GM18861 (cell line): ENCODE data around the gene RNF148.
"Not testable (repeated sequence)": the region's sequence is repeated elsewhere in the genome, so short reads cannot be mapped to it uniquely, and the experiment has no call there.

Experiments
- ATAC-seq: cut with Tn5 transposase; IDR thresholded peaks from one replicate; pipeline ENCODE4 v1.9.1; 2021; ENCODE audit not compliant: unreplicated experiment

Gene RNF148

DNA sequence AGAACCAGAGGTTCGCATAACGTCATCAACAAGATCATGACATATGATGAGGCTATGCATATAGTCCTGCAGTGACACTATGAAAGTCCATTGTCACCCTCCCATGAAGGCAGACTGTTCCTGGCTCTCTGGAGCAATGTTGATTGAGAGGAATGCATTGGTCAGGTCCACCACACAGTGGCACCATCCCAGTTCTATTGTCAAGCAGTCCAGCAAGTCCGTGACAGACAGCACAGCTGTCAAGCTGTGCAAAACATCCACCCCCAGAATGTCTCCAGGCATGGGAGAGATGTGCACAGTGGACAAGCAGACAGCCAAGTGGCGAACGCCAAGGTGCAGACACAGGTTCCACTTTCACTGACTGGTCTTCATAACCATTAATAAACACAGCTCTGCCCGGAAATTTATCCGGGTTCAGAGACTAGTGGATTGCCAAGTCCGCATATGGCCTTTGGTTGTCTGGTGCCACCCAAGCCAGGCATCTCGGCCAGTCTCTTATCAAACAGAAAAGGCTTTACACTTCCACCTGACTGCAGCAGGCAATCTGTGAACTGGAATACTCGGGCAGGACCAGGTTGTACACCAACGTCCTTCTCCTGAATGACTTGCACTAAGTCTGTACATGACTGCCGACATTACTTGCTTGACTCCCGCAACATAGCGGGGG is 11.0 kb downstream of the RNF148 start:
- ATAC-seq, result no peak

DNA sequence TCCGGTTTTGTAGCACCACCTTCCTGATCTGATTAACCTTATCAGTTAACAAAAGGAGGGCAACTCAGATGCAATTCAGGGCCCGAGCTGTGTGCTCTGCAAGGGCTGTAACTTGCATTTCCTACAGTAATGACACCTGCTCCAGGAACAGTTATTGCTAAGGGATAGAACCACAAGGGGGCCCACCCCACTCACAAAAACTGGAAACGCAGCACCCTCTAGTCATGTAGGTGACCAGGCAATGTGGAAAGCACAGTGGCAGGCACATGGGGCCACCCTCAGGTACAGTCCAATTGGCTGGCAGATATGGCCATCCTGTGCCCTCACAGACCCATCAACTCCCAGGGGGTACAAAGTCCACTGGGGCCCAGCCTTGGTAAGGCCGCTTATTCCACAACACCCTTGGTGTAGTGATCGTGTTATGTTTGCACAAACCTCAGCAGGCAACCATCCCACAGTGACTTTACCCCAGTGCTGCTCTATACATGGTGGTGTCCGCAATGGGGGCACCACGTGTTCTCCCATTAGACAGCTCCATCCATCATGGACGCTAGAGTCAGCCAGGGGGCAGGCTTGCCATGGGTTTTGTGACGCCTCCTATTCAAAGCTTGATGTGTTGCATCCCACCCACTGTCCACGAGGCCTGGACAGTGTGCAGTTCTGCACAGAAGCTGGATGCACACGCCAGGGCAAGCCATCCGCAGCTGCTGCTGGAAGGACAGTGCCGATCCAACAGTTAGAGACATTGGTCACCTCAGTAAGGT is 13.2 kb downstream of the RNF148 start:
- no peak for ATAC-seq

DNA sequence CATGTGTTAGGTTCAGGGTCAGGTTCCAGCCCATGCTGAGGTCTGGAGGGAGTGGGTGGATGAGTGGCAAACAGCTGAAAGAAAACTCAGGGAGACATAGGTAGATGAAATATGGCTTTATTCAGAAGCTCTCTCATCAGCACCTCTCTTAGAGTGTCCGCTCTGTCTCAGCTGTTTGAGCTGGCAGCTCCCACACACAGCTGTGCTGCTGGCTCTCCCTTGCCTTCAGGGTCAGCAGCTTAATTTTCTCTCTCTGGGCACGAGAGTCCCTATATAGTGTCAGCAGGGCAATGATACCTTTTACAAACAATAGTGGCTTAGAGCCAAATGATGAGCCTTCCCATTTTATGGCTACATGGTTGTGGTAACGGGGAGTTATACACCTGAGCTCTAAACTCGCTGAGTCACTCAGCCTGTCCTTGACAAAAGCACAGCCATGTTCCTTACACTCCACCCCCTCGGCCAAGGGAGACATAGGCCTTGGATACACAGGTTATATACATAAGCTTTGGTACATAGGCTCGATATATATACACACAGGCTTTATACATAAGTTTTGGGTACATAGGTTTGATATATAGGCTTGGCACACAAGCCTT is 14.2 kb downstream of the RNF148 start:
- no peak for ATAC-seq

DNA sequence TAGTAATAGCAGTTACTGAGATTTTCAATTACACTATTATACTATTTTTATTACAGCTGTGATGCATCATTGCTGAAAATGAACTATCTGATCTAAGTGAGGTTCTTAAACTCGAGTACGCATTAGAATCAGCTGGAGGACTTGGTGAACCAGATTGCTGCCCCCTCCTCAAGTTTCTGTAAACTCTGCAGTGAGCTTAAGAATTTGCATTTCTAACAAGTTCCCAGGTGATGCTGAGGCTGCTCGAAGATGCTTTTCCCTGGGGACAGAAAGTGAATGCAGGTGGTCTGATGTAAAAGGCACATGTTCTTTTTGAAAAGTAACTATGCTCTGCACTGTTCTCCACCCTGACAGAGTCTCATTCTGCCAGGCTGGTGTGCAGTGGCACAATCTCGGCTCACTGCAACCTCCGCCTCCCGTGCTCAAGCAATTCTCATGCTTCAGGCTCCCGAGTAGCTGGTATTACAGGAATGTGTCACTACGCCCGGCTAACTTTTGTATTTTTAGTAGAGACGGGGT is 16.3 kb downstream of the RNF148 start:
- ATAC-seq, result no peak

DNA sequence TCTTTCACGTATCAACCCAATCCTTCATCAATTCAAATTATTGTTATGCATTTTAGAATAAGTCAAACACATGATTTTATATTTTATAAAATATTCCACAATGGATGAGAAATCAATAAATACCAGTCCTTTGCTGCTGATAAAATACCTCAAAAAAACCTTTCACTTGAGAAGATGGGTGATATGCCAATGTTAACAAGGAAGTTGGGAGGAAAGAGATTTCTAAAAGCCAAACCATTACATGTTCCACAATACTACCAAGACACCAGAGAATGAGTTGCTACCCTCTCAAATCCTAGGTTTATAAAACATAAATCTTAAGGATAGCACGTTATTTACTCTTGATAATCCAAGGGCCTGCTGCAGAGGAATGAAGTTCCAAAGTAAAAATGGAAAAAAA is 18.2 kb downstream of the RNF148 start:
- no peak for ATAC-seq

DNA sequence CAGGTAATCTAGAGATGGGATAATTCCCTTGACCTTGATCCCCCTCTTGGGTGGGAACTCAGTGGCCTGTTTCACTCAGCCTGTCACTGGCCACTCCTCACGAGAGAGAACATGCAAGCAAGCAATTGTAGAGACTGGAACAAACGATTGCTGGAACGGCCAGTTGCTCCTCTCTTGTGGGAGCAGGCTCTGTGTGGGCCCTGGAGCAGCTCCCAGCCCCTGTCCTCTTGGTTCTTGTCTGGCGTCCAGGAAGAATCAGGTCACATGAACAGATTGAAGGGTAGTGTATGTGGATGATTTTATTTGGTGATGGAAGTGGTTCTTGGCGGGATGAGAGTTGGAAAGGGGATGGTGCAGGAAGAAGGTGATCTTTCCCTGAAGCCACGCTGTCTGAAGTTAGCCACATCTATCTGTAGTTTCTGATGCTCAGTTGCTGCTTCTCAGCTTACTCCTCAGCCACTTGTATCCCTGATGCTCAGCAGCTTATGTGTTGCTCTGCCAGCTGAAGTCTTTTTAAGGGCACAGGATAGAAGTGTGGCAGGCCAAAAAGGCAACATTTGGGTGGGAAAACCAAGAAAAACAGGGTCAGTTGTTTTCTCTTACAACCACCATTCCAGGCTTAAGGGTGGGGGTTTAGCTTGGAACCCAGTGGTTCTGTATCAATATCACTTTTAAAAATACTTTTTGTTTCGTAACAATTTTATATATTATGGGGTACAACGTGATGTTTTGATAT is 19.7 kb downstream of the RNF148 start:
- ATAC-seq, result no peak

DNA sequence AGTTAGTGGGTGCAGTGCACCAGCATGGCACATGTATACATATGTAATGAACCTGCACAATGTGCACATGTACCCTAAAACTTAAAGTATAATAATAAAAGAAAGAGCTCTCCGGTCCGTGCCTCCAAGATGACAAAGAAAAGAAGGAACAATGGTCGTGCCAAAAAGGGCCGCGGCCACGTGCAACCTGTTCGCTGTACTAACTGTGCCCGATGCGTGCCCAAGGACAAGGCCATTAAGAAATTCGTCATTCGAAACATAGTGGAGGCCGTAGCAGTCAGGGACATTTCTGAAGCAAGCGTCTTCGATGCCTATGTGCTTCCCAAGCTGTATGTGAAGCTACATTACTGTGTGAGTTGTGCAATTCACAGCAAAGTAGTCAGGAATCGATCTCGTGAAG is 21.5 kb downstream of the RNF148 start:
- not testable (repeated sequence) for ATAC-seq

DNA sequence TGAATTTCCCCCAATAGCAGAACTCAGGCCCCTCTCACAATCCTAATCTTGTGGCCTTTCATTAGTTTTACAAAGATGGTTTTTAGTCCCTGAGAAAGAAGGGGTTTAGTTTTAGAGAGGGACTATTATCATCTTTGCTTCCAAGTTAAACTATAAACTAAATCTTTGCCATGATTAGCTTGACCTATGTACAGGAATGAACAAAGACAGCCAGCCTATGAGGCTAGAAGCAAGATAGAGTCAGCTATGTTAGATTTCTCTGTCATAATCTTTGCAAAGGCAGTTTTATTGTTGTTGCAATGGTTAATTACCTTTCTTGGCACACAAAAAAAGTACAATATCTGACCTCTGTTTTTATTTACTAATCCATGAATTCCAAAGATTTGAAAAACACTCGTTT is 22.9 kb downstream of the RNF148 start:
- ATAC-seq, result no peak

DNA sequence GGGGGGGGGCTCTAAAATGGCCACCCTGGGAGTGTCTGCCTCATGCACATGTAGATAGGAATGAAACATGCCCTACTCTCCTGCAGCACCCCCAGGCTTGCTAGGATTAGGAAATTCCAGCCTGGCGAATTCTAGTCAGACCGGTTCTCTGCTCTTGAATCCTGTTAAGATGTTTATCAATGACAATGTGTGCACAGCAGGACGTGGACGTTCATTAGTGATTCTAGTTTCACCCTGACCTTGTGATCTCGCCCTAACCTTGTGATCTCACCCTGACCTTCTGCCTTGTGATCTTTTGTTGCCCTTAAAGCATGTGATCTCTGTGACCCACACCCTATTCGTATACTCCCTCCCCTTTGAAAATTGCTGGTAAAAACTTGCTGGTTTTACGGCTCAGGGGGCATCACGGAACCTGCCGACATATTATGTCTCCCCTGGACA is 23.4 kb downstream of the RNF148 start:
- ATAC-seq, result not testable (repeated sequence)

DNA sequence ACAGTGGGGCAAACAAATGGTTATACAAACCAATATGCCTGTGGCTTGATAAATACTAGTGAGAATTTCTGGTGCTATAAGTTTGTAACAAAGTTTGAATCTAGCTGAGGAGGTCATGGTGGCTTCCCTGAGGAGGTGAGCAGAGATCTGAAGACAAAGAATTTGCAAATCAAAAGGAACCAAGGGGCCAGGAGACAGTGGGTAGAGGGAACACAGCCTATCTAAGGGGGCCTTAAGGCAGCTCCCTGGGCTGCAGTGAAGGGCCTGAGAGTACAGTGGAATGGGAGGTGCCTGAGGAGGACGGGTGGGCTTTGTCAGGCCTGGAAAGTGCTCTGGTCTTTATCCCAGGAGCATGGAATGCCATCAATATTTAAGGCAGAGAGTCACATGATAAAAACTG is 25.6 kb downstream of the RNF148 start:
- no peak for ATAC-seq

DNA sequence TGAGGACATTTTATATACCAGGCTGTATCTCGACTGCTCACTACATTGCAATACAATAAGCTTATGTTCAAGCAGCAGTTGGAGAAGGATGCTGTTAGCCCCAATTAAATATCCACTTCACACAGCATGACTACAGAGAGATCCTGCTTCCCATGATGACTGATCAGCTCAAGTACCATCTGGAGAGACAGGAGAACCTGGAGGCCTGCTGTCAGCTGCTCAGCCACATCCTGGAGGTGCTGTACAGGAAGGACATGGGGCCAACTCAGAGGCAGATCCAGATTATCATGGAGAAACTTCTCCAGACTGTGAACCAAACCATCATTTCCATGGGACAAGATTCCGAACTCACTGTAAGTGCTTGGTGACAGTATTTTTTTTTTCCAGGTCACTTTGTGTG is 26.3 kb downstream of the RNF148 start:
- ATAC-seq, result no peak

DNA sequence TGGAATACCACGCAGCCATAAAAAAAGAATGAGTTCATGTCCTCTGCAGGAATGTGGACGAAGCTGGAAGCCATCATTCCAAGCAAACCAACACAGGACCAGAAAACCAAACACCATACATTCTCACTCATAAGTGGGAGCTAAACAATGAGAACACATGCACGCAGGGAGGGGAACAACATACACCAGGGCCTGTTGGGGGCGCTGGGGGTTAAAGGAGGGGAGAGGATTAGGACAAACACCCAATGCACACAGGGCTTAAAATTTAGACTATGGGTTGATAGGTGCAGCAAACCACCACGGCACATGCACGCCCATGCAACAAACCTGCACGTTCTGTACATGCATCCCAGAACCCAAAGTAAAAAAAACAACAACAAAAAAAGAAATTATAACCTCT is 27.1 kb downstream of the RNF148 start:
- no peak for ATAC-seq

DNA sequence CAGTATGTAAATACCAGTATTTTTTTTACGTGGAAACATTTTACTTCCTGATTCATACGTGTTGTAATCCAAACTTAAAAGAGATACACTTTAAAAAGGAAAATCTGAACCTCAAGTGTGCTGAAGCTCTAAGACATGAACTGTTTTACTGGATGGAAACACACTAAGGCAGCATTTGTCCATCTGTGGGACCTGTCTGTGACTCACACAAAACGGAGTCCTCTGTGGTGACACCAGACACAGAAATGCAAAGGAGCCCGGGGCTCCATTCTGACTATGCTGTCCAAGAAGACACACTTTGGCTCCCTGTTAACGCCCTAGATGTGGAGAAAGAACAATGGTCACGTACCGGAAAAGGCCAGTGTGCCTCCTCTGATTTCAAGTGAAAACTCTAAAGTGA is 27.7 kb downstream of the RNF148 start:
- ATAC-seq, result no peak

DNA sequence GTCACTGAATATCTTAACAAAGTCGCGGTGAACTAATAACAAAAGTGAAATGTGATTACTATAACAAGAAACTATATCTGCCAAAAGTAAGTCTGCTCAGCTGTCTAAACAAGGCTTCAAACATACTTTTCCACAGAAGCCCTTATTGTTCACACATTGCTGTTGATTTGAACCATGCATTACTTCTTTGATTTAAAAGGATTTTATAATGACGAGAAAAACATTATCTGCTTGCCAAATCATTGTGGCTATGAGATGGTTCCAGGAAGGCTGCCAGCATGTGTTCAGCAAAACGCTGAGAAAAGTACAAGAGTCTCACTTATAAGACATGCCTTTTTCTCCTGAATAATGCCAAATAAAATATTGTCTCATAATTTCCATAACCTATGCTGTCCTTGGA is 28.2 kb downstream of the RNF148 start:
- no peak for ATAC-seq

DNA sequence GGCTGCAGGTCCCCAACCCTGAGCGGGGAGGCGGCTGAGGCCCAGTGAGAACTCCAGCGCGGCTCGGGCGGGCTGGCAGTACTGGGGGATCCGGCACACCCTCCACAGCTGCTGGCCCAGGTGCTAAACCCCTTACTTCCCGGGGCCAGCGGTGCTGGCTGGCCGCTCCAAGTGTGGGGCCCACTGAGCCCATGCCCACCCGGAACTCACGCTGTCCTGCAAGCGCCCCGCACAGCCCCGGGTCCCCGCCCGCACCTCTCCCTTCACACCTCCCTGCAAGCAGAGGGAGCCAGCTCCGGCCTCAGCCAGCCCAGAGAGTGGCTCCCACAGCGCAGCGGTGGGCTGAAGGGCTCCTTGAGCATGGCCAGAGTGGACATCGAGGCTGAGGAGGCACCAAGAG is 28.8 kb downstream of the RNF148 start:
- ATAC-seq, result no peak

DNA sequence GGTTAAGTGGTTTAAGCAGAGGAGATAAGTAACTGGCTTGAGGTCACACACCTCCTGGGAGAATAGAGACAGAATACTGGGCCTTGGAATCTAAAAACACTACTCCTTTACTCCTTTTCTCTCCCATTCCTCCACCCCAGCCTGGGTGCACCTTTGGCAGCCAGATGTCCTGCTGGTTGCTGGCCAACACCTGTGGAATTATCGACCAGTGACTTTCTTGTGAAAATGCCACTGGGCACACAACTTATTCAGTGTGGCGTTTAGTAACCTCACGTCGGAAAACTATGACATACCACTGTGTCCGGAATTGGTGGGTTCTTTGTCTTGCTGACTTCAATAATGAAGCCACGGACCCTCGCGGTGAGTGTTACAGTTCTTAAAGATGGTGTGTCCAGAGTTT is 30.2 kb downstream of the RNF148 start:
- ATAC-seq, result no peak

DNA sequence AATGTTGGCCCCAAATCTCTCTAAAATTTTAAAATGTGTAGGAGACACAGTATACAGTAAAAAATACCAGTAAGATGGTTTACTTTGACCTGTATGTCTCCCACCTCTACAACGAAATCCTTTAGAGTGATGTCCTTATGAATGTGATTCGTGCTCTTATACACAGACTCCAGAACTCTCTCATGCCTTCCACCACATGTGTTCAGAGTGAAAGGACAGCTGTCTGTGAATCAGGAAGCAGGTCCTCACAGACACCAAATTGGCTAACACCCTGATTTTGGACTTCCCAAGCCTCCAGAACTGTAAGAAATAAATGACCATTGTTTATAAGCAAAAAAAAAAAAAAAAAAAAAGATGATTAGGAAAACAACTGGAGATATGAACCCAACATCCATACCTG is 39.0 kb downstream of the RNF148 start:
- ATAC-seq, result no peak

DNA sequence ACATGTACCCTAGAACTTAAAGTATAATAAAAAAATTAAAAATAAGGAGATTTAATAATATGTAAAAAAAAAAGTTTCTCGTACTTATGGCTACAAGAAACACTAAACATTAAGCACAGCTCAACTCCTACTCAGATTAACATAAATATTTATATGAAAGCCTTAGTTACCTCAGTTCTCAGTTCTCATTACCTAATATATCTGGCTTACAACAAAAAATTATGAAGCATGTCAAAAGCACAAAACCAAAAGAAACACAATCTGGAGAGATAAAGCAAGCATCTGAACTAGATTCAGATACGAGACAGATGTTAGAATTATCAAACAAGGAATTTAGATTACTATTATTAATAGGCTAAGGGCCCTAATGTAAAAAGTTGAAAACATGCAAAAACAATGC is 43.9 kb downstream of the RNF148 start:
- no peak for ATAC-seq

DNA sequence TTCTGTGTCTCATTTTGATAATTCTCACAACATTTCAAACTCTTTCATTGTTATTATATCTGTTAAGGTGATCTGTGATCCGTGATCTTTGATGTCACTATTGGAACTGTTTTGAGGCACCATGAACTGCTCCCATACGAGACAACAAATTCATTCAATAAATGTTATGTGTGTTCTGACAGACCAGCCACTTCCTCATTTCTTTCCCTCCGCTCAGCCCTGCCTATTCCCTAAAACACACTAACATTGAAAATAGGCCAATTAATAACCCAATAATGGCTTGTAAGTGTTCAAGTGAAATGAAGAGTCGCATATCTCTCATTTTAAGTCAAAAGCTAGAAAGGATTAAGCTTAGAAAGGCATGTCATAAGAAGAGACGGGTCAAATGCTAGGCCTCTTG is 49.0 kb downstream of the RNF148 start:
- ATAC-seq, result no peak

DNA sequence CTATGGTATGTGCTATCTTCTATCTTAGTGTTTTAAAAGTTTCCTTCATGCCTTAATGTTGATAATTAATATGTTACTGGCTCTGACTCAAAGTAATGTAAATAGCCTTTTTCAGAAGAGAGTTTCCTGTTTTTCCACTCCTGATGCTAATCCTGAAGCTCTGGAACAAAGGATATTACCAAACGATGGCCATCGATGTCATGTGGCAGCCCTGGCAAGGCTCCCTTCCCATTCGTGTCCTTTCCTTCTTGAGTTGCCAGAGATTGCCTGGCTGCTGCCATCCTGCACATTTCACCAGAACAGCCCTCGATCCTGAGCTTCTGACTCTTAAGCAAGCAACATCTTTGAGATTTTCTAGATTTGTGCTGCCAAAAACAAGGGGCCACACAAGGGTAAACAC is 49.8 kb downstream of the RNF148 start:
- ATAC-seq, result no peak
